Astrocyte (in vitro differentiated cells and primary cell): ENCODE data around the gene LRRC28. TPM values are rescaled to one million over a fixed set of nuclear protein-coding genes. Genes with fewer than 3 reads are reported as not detected.

Experiments used
- DNase-seq: peaks from one replicate; pipeline ENCODE4 v3.0.0-alpha.2; 2010; ENCODE audit warnings: low read depth
- FAIRE-seq: peaks from 2 replicates; lab custom pipeline; 2011; peaks lifted over from hg19 to GRCh38; lab: Jason Lieb, UNC
- H2AFZ ChIP-seq: 2 replicates; pipeline ENCODE4 v1.6.0; 2012; ENCODE audit warnings: low read depth, low read length, inconsistent platforms
- H3K27ac ChIP-seq: 2 replicates; pipeline ENCODE4 v1.5.1; 2011; ENCODE audit warnings: low read depth, low read length, inconsistent platforms
- H3K27me3 ChIP-seq: 2 replicates; pipeline ENCODE4 v1.6.0; 2011; ENCODE audit warnings: low read length, inconsistent platforms; ENCODE audit not compliant: insufficient read depth
- H3K36me3 ChIP-seq: 2 replicates; pipeline ENCODE4 v1.5.1; 2011; ENCODE audit warnings: low read length, inconsistent platforms; ENCODE audit not compliant: insufficient read depth
- H3K4me1 ChIP-seq: 2 replicates; pipeline ENCODE4 v1.5.1; 2011; ENCODE audit warnings: low read length, inconsistent platforms; ENCODE audit not compliant: insufficient read depth
- H3K4me2 ChIP-seq: 2 replicates; pipeline ENCODE4 v1.6.0; 2012; ENCODE audit warnings: low read length, inconsistent platforms
- H3K4me3 ChIP-seq: 2 replicates; pipeline ENCODE4 v1.5.1; 2011; ENCODE audit warnings: low read depth, mild to moderate bottlenecking, low read length, inconsistent platforms; ENCODE audit not compliant: insufficient read depth
- H3K79me2 ChIP-seq: 2 replicates; pipeline ENCODE4 v1.6.0; 2012; ENCODE audit warnings: mild to moderate bottlenecking, low read length, inconsistent platforms; ENCODE audit not compliant: insufficient read depth
- H3K9ac ChIP-seq: 2 replicates; pipeline ENCODE4 v1.6.0; 2012; ENCODE audit warnings: mild to moderate bottlenecking, low read length, inconsistent platforms
- H3K9me3 ChIP-seq: 2 replicates; pipeline ENCODE4 v1.5.1; 2012; ENCODE audit warnings: low read depth, mild to moderate bottlenecking, low read length, inconsistent platforms; ENCODE audit not compliant: insufficient read depth
- H4K20me1 ChIP-seq: 2 replicates; pipeline ENCODE4 v1.6.0; 2012; ENCODE audit warnings: low read length, inconsistent platforms; ENCODE audit not compliant: insufficient read depth
- H3K27ac Mint-ChIP-seq: one replicate; pipeline ENCODE4 v1.8.0; 2021; ENCODE audit warnings: mild to moderate bottlenecking, mixed read lengths; ENCODE audit not compliant: unreplicated experiment
- H3K27me3 Mint-ChIP-seq: one replicate; pipeline ENCODE4 v1.8.0; 2021; ENCODE audit warnings: low read depth, mixed read lengths; ENCODE audit not compliant: unreplicated experiment
- H3K36me3 Mint-ChIP-seq: one replicate; pipeline ENCODE4 v1.8.0; 2021; ENCODE audit warnings: low read depth, mixed read lengths; ENCODE audit not compliant: unreplicated experiment
- H3K4me1 Mint-ChIP-seq: one replicate; pipeline ENCODE4 v1.8.0; 2021; ENCODE audit warnings: low read depth, mixed read lengths; ENCODE audit not compliant: unreplicated experiment
- H3K4me3 Mint-ChIP-seq: one replicate; pipeline ENCODE4 v1.8.0; 2021; ENCODE audit warnings: mild to moderate bottlenecking, moderate library complexity, mixed read lengths; ENCODE audit not compliant: unreplicated experiment
- H3K9me3 Mint-ChIP-seq: one replicate; pipeline ENCODE4 v1.8.0; 2021; ENCODE audit warnings: mild to moderate bottlenecking, mixed read lengths; ENCODE audit not compliant: unreplicated experiment
- CTCF ChIP-seq: IDR thresholded peaks from 2 replicates; pipeline ENCODE4 v1.5.1; 2011; ENCODE audit warnings: low read depth, mild to moderate bottlenecking, inconsistent platforms, low read length, moderate library complexity; ENCODE audit not compliant: insufficient read depth
- EZH2 ChIP-seq: IDR thresholded peaks from 2 replicates; pipeline ENCODE4 v1.6.1; 2012; ENCODE audit warnings: mild to moderate bottlenecking, low read length, inconsistent platforms; ENCODE audit not compliant: insufficient read depth
- total RNA-seq: library from RNA; stranded (reverse); gene quantifications from 2 replicates; pipeline ENCODE4 v1.2.1, GENCODE V29; 2021

The LRRC28 gene
- total RNA-seq, 1 donor from 2014 or later: 28.1 TPM

GRCh38 chr15:99248000-99248715 is 3.1 kb upstream of the LRRC28 start:
- H3K4me1 Mint-ChIP-seq: peaks cover 10% of the 10 kb centered on the region
- no peaks in the 10 kb centered on the region for H3K36me3 ChIP-seq
- H4K20me1 ChIP-seq: no peaks in the 10 kb centered on the region
- no peak overlapping the region for H3K4me3 Mint-ChIP-seq
- H3K27me3 ChIP-seq: no peaks in the 10 kb centered on the region
- H2AFZ ChIP-seq: no peak overlapping the region
- no peak for DNase-seq
- TF ChIP-seq CTCF (no peak), EZH2 (no peak)
- H3K79me2 ChIP-seq: peaks cover 44% of the 10 kb centered on the region
- H3K4me3 ChIP-seq: peak overlapping the region; percentile 99
- H3K9me3 ChIP-seq: no peaks in the 10 kb centered on the region
- peak overlapping the region; percentile 97 for H3K9ac ChIP-seq
- H3K4me1 ChIP-seq: peaks cover 19% of the 10 kb centered on the region
- no peaks in the 10 kb centered on the region for H3K27me3 Mint-ChIP-seq
- FAIRE-seq: no peak
- H3K27ac Mint-ChIP-seq: no peak overlapping the region
- no peaks in the 10 kb centered on the region for H3K36me3 Mint-ChIP-seq
- H3K27ac ChIP-seq: no peak overlapping the region
- H3K4me2 ChIP-seq: peak overlapping the region; percentile 90
- H3K9me3 Mint-ChIP-seq: no peaks in the 10 kb centered on the region

GRCh38 chr15:99249270-99249841 is 1.9 kb upstream of the LRRC28 start, which contains the start of gene TTC23:
Gene TTC23, minus strand, starts transcription at chr15:99249581. Its CDS starts 20,869 bp downstream, at chr15:99228712.
- peak within 1 kb of the TSS; percentile 94 for H3K27ac ChIP-seq
- peak within 1 kb of the TSS; percentile 90 for H3K4me2 ChIP-seq
- peak; percentile 95 for FAIRE-seq
- peaks cover 28% of the 10 kb centered on the region for H3K4me1 ChIP-seq
- H3K4me3 ChIP-seq: peak within 1 kb of the TSS; percentile 99
- Mint-ChIP-seq H3K27ac (peak within 1 kb of the TSS; percentile 86), H3K27me3 (no peaks in the 10 kb centered on the region), H3K9me3 (no peaks in the 10 kb centered on the region), H3K4me1 (peaks cover 21% of the 10 kb centered on the region), H3K36me3 (no peaks in the 10 kb centered on the region), H3K4me3 (no peak within 1 kb of the TSS)
- H3K79me2 ChIP-seq: peaks cover 34% of the 10 kb centered on the region
- H3K36me3 ChIP-seq: no peaks in the 10 kb centered on the region
- H3K9me3 ChIP-seq: no peaks in the 10 kb centered on the region
- TF ChIP-seq EZH2: no peak
- TF ChIP-seq CTCF: no peak
- no peaks in the 10 kb centered on the region for H4K20me1 ChIP-seq
- H3K9ac ChIP-seq: peak within 1 kb of the TSS; percentile 98
- no peaks in the 10 kb centered on the region for H3K27me3 ChIP-seq
- peak; percentile 90 for DNase-seq
- peak within 1 kb of the TSS; percentile 80 for H2AFZ ChIP-seq

GRCh38 chr15:99250001-99250400 is 1.3 kb upstream of the LRRC28 start:
- H3K79me2 ChIP-seq: peaks cover 28% of the 10 kb centered on the region
- no peaks in the 10 kb centered on the region for H3K27me3 ChIP-seq
- peaks cover 24% of the 10 kb centered on the region for H3K4me1 Mint-ChIP-seq
- H3K4me1 ChIP-seq: peaks cover 28% of the 10 kb centered on the region
- H3K9me3 ChIP-seq: no peaks in the 10 kb centered on the region
- no peak for FAIRE-seq
- no peak overlapping the region for H2AFZ ChIP-seq
- H3K9me3 Mint-ChIP-seq: no peaks in the 10 kb centered on the region
- no peaks in the 10 kb centered on the region for H3K36me3 Mint-ChIP-seq
- no peak overlapping the region for H3K27ac Mint-ChIP-seq
- H3K4me3 ChIP-seq: peak overlapping the region; percentile 99
- H4K20me1 ChIP-seq: no peaks in the 10 kb centered on the region
- TF ChIP-seq CTCF: no peak
- TF ChIP-seq EZH2: no peak
- peak overlapping the region; percentile 98 for H3K9ac ChIP-seq
- H3K4me3 Mint-ChIP-seq: no peak overlapping the region
- no peaks in the 10 kb centered on the region for H3K27me3 Mint-ChIP-seq
- H3K27ac ChIP-seq: peak overlapping the region; percentile 90
- peak overlapping the region; percentile 90 for H3K4me2 ChIP-seq
- H3K36me3 ChIP-seq: no peaks in the 10 kb centered on the region
- no peak for DNase-seq
